IPS DF 19.7 (cell line): ENCODE data around the gene MYO15B.
"Not testable (repeated sequence)": the region's sequence is repeated elsewhere in the genome, so short reads cannot be mapped to it uniquely, and the experiment has no call there.

Source experiments
- DNase-seq: peaks from one replicate; pipeline ENCODE4 v3.0.0-alpha.2; 2013; ENCODE audit warnings: low read depth, low spot score

The MYO15B gene

DNA sequence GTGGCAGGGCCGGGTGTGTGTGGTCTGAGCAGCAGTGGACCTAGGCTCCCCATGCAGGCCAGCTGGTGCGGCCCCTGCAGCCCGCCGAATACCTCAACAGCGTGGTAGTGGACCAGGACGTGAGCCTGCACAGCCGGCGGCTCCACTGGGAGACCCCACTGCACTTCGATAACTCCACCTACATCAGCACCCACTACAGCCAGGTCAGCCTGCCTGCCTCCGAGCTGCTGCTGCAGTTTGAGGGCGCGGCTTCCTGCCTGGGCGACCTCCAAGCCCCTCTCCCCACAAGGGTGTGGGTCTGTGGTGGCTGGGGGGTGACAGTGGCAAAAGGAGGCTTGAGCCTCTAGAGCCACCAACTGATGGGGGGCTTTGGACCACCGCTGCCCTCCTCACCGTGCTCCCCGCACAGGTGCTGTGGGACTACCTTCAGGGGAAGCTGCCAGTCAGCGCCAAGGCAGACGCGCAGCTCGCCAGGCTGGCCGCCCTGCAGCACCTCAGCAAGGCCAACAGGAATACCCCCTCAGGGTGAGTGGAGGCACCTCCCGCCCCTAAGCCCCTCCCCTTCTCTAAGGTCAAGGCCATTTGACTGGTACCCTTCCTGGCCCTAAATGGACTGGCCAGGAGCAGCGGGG, 37.2 kb downstream of the MYO15B start:
- no peak for DNase-seq

DNA sequence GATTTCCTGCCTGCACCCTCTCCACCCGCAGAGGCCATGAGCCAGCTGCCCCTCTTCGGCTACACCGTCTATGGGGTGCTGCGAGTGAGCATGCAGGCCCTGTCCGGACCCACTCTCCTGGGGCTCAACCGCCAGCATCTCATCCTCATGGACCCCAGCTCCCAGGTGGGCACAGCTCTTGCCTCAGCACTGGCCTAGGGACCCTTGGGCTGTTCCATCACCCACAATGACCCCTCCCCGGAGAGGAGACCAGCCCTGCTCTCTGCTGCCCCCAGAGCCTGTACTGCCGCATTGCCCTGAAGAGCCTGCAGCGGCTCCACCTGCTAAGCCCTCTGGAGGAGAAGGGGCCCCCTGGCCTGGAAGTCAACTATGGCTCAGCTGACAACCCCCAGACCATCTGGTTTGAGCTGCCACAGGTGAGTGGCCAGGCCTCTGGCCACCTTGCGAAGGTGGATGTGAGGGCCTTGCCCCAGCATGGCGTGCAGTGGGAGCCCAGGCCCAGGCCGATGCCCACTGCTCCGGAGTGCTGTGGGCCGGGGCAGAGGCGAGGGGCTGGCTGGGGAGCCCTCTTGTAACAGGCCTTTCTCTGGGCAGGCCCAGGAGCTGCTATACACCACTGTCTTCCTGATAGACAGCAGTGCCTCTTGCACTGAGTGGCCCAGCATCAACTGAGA, 38.4 kb downstream of the MYO15B start:
- no peak for DNase-seq

DNA sequence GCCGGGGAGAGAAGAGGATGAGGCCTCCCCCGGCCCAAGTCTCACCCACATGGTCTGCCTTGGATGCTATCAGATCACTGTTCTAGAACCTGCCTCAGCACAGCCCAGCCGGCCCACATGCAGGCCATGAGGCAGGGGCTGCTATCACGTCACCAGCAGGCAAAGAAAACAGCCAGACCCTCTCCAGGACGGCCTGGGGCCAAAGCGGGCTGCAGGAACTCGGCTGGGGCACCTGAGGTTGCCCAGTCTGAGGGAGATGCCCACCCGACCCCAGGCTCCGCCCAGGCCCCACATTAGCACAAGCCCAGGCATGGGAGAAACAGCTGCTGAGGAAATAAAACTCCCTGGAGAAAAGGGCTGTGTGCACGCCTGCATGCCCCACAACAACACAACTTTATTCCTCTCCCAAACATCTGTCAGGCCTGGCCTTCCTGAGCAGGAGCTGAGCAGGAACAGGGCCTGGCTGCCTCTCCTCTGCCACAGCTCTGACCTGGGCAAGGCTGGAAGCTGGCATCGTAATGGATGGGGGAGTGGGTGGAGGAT, 39.0 kb downstream of the MYO15B start:
- DNase-seq, result no peak

DNA sequence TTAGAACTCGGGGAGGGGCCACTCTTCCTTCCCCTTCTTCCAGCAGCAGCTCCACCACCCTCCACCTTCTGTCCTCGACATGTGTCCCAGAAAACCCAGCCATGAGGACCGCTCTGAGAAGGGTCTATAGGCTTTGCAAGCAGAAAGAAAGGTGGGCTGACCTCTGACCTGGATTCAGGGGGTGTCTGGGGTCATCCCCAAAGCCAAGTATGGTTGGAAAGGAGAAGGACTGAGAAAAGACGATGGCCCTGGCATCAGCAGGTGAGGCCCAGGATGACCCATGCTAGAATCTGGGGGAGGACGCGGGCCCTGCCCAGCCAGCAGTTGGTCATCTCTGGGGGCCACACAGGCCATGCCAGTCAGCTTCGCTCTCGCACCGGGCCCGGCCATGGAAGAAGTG, 39.5 kb downstream of the MYO15B start:
- DNase-seq, result no peak

DNA sequence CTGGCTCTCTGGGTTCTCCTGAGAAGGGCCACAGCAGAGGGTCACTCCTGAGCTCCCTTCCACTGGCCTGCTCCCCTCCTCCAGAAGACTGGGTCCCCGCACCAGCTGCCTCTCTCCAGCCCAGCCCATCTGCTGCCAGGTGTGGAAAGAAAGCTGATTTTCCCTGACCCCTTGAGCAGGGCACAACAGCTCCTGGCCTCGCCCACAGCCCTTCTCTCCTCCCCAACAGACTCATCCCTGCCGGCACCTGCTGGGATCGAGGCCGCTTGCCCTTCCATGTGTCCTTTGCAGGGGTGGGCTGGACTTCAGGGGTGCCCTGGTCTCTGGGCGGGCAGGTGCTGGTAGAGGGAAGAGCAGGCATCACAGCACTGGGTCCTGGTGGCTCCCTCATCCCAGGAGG, 40.8 kb downstream of the MYO15B start:
- DNase-seq, result no peak

DNA sequence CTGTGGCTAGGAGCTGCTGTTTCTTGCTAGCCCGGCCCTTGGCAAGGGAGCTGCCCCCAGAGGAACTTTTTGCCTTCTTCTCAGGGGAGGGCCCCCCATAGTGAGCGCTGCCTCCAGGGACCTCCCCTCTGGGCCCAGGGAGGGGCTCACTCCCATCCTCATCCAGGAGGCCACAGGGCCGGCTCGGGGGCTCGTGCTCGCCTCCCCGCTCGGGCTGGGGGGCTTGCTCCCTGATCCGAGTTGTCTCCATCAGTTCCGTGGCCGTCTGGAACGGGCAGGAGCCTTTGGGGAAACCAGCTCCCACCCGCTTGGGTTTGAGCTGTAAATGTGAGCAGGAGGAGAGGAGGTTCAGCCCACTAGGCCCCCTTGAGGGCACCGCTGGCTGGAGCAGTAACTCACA, 41.6 kb downstream of the MYO15B start:
- no peak for DNase-seq

DNA sequence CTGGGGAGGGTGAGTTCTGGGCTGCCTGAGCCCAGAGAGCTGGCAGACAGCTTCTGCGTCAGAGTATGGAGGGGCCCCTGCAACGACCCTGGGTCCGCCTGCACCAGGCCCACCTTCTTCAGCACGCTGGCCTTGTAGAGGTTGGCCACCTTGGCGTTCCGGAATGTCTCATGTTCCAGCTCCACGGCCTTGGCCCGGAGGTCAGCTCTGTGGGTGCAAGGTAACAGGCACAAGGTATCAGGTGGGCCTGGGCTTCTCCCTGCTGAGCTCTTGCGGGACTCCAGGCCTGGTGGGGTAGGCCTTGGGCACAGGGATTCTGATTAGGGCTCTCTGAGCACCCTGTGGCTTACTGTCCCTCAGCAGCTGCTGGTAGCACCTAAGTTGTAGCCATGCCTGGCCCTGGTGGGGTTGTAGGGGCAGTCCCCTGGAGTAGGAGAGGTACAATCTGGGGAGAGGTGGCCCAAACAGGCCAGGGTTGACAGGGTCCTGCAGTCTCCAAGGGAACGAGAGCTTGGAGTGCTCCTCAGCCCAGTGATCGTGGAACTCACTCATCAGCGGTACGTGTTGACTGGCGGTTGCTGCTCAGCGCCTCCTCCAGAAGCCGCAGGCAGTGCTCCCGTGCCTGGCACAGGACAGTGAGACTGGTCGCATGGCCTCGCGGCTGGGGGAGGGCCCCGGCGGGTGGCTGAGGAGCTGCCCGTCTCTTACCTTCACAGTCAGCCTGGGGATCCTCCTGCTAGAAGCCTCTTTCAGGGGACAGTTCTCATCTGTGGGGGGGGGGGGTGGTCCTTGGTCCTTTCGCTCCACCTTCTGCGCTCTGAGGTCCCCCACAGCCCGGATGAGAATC, 42.7 kb downstream of the MYO15B start:
- DNase-seq, result no peak

DNA sequence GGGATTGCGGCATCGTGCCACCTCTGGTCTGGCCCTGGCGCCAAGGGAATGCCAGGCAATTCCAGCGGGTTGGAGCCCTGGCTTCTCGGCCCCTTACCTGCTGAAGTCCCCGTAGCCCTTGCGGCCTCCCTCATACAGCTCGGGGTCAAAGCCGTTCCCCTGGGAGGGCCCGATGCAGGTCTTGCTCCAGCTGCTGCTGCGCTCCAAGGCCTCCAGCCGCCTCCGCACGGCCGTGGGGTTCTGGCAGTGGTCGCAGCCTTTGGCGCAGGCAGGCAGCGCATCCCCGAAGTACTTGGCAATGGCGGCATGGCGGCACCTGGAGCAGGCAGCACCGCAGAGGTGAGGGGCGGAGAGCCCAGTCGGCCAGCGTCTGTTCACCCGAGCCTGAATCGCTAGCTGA, 43.8 kb downstream of the MYO15B start:
- DNase-seq, result no peak

DNA sequence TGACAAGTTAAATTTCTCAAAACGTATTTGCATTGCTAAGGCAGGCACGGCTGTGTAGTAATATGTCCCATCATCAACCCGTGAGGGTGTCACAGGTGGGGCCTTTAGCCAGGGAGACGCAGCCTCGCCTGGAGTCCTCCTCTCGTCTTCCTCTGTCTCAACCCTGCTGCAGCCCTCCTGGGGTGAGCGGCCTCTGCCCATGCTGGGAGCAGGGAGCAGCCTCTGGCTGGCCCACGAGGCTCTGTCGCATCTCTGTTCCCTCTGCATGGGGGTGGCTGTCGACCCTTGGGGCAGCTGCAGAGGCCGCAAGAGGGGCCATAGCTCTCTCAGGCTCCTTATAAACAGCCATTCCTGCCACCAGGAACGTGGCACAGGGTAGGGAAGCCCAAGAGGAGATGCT, 44.8 kb downstream of the MYO15B start:
- DNase-seq, result no peak

DNA sequence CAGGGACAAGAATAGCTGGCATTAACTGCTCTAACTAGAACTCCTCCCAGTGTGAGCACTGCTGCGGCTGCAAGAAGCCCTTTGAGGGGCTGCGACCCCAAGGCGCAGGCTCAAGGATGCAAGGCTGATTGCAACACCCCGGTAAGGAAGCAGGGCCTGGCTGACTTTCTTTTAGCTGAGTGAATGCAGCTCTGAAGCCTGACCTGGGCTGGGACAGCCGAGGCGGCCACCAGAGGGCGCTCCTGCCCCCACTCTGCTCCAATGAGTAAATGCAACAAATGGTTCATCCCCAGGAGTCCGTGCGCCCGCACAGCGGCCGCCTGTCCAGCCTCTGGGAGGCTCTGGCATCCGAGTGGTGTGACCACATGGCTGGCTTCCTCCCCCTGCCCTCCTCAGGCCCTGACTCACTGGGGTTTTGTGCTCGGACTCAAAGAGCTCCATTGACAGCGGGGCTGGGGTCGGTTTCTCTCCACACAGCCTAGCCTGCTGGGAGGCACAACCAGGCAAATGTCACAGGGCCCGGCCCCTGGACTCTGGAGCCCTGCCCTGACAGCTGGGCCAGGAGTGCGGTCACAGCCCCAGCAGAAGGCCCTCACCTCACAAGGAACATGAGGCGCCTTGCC, 45.4 kb downstream of the MYO15B start, which contains the start of gene SMIM5:
Gene SMIM5 (plus strand): TSS at position 572 of the 623 bp plus-strand sequence. CDS start 6,768 bp downstream, outside the sequence.
- peak; percentile 40 for DNase-seq

DNA sequence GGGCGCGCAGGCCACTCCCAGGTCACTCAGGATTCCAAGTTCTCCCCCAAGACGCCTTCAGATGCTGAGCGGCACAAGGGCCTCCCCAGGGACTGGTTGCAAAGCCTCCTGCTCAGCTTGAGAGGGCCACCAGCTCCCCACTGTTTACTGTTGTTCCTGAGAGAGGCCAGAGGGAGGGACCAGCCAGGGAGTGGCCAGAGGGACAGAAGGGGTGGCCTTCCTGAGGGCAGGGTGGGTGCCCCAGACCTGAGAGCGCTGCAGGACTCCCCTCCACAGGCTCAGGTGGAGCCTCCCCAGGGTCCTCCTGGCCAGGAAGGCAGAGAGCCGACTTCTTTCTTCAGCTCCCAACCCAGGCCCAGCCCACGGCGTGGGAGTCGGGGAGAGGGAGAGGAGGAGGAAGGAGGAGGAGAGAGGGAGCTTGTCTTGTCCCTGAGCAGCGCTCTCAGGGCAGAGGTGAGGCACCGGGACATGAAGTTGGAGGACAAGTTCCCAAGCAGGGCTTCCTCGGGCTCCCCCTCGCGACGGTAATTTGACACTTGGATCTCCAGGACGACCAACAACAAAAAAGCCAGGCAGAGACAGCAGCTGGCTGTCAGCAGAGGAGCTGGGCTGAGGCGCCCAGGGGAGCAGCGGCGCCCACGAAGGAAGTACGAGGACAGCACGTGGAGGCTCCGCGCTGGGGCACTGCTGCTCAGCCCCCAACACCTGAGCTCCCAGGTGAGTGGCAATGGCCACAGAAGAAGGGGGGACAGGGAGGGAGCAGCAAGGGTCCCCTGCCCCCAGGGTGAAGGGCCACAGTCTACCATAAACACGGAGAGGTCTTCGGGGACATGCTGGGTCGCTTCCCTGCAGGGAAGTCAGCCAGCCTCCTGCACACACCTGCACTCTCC, 46.1 kb downstream of the MYO15B start:
- peak; percentile 81 for DNase-seq

DNA sequence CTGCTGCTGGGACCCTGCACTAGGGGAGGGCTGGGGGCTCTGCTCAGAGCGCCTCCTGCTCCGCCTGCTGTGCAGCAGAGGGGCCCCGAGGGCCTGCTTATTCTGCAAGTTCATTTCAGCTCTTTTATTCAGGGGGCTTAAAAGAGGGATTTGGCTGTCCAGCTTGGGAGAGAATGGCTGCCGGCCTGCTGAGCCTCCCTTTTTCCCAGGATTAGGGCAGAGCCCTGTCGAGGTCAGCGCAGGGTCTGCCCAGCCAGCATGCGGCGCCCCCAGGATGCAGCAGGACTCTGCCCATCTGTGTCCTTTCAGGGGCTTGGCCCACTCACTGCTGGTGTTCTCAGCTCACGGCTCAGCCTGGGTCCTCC, 46.8 kb downstream of the MYO15B start:
- DNase-seq, result no peak

DNA sequence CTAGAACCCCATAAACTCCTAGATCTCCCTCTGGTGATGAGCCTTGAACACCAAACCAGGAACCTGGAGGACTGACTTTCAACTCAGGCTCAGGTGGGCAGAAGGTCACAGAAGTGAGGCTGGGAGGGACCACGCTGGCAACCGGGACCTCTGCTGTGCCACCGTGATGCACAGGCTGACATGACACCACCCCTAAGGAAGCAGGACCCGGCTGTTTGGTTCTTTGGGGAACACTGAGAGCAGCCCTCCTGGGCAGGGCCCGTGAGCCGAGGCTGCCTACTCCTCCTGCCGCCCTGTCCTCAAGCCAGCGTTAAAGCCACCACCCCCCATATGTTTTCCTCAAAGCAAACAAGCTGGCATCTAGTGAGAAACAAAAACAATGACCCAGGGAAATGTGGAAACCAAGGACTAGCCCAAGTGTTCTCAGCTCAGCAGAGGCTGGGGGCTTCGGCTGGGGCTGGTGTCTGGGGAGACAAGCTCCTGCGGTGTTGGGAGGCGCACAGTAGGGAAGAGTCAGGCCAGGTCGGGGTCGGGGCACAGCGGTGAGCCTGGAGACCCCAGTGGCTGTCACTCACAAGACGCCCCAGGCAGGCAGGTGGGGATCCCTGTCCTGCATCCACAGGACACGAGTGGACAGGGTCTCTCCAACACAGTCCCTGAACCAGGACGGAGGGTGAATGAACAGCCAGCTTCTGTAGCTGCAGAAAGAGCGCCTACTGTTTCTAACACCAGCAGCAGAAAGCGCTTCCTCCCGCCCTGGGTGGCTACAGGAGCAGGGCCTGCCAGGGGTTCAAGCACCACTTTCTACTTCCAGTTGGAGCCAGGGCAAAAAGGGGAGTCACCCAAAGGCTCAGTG, 47.4 kb downstream of the MYO15B start:
- no peak for DNase-seq

DNA sequence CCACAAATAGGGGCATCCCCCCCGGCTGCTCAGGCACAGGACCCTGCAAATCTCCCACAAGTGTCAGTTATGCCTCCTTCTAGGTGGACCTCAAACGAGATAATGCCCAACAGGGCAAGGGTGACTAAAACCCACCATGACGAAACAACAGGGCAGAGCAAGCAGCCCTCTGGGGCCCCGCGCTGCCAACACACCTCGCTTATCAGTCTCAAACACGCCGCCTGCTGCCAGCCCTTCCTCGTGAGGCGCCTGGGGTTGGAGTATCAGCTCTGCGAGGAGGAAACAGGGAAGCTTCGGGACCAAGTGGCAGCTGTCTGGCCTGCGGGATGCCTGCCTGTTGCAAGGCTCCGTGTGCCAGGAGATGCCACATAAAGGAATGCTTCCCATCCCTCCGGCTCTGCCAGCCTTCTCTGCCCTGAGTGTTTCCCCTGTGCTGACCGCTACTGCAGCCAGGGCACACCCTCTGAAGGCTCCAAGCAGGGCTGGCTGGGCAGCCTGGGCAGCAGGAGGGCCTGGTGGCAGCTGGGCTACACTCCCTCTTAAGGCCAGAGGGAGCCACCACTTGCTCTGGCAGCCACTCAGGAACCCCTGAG, 48.1 kb downstream of the MYO15B start:
- no peak for DNase-seq

DNA sequence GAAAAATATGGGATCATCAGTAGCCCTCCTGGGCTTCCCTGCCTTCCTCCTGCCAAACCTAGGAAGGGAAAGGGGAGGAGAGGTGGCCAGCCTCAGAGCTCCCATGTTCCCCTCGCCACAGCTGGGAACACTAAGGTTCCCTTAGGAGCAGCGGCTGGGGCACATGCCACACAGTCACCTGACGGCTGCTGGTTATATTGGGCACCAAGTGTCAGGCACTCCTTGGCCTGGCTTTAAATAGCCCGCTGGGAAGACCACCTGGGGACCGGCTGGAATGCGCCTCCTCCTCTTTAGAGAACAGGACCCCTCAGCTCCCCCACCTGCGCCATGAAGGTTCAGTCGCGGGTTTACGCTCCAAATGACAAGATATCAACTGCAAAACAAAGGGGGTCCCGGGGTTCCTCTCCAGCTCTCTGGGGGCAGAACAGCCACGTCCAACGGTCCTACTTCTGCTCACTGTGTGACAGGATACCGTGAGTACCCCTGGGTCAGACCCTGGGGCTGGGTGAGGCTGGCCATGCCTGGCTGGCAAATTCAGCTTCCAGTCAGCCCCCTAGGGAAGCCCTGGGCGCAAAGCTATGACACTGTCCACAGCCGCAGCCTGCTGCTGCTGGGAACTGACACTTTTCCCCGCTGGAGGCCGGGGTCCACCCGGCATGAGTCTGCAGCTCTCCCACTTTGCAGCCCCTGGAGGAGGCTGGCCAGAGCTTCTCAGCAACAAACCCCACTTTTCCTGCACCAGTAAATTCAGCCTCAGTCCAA, 49.0 kb downstream of the MYO15B start:
- DNase-seq, result no peak

DNA sequence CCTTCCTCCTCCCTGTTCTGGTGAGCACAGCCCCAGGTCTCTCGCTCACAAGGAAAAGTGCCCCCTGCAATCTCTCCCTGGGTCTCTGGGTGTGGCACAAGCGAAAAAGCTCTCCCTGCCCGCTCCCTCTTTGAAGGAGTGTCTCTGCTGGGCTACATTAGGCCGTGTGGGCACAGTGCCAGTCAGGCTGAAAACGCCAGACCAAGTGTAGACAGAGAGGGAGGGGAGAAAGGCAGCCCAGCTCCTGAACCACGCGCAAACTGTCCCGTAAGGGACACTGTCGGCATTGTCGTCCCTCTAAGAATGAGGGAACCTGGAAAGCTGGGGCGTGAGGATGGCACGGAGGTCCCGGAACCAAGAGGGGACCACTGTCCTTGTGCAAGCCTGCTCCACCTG, 49.5 kb downstream of the MYO15B start:
- DNase-seq, result no peak

DNA sequence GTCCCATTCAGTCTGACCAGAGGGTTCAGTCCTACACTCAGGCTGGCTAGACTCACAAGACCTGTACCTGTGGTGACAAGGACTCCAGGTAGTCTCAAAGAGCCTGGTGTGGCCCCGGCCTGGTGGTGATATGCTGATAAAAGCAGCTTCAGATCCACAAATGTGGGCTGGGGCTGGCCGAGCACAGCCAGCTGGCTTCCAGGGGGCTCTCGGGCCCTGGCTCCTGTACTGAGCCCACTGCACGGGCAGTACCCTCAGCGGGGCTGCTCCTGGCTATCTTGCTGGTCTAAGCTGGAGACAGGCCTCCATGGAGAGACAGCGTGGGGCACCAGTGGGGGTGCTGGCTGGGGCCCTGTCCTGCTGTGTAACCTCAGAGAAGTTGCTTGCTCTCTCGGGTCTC, 50.0 kb downstream of the MYO15B start:
- no peak for DNase-seq

DNA sequence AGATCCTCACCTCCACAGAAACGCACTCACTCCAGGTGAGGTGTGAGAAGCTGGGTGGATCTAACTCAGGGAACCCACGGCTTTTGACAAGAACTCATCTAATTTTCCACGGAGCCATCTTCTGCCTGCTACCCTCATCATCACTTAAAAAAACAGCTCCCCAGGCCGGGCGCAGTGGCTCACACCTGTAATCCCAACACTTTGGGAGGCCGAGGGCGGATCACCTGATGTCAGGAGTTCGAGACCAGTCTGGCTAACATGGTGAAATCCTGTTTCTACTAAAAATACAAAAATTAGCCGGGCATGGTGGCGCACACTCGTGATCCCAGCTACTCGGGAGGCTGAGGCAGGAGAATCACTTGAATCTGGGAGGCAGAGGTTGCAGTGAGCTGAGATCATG, 50.4 kb downstream of the MYO15B start:
- DNase-seq, result not testable (repeated sequence)

DNA sequence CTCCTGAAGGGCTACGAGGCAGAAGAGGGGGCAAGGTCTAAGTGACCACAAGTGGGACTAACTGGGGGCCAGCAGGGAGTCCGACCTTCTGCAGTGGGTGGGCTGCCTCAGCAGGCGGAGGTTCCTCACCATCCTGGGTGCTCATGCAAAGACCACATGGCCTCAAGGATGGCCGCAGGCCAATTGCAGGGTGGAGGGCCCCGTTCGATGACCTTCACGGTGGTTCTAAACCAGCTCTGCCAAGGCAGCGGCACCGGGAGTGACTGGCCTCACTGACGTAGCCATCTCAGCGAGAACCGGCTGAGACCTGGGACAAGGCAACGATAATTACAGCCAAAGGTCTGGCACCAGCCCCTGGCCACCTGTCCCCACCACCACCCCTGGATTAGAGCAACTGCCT, 51.3 kb downstream of the MYO15B start:
- no peak for DNase-seq
